HCT116 (cell line): Measurements from ENCODE around the gene MYO16. TPM values are rescaled to one million over a fixed set of nuclear protein-coding genes. Genes with fewer than 3 reads are reported as not detected.

Experiments used
- ATAC-seq: fragments of 200-7000 bp; cut with Tn5 transposase; 2 replicates; pipeline ENCODE4 v1.9.1; 2020; ENCODE audit warnings: mild to moderate bottlenecking, moderate library complexity
- BruUV-seq: library from RNA; stranded (reverse); fragments of 400-500 nt; replicated peaks from 2 replicates; lab custom pipeline; 2021; lab: Mats Ljungman, UMichigan
- CTCF ChIA-PET: fragments of 300-600 bp; sonication (Branson Sonifier 250); formaldehyde crosslinking; loops from one replicate; lab custom pipeline; 2021; ENCODE audit warnings: antibody characterized with exemption; lab: Charles Lee
- POLR2A ChIA-PET: fragments of 300-600, 350-600 bp; sonication (Branson Sonifier 250); formaldehyde crosslinking; loops from one replicate; lab custom pipeline; 2021; ENCODE audit warnings: antibody characterized with exemption; lab: Charles Lee
- RAD21 ChIA-PET, 2 experiments: fragments of 300-600 bp; sonication (Branson Sonifier 250); formaldehyde crosslinking; loops; one replicate each; lab custom pipeline; 2023; ENCODE audit warnings: low total read pairs in 2 of 2; ENCODE audit not compliant: uncharacterized antibody in 2 of 2, unreplicated experiment in 2 of 2, low non-redundant PET in 1 of 2; lab: Charles Lee
- DNase-seq: peaks from one replicate; pipeline ENCODE4 v3.0.0-alpha.2; 2010; ENCODE audit warnings: low read depth, low spot score
- H2AFZ ChIP-seq: fragments of 200-600 bp; shearing (Covaris generic), sonication (generic); 2 replicates; pipeline ENCODE4 v1.6.1; 2017; ENCODE audit warnings: low read depth, mixed run types, mixed read lengths, antibody characterized with exemption, low read length; ENCODE audit not compliant: poor library complexity, severe bottlenecking
- H3K27ac ChIP-seq: 2 replicates; pipeline ENCODE4 v1.5.1; 2012; ENCODE audit warnings: low read depth, low read length
- H3K27me3 ChIP-seq: fragments of 200-600 bp; sonication (generic); 2 replicates; pipeline ENCODE4 v1.6.1; 2016; ENCODE audit warnings: mixed run types, low read length, mixed read lengths; ENCODE audit not compliant: insufficient read depth
- H3K36me3 ChIP-seq, 2 experiments: fragments of 200-500 bp in 1 of 2; fragments of 200-600 bp in 1 of 2; sonication (Bioruptor generic) in 1 of 2; sonication (generic) in 1 of 2; 2 replicates each; pipeline versions ENCODE4 v1.5.1 to v1.6.1; 2014 to 2016; ENCODE audit warnings: low read length in 2 of 2, inconsistent platforms in 1 of 2, mixed read lengths in 1 of 2, mixed run types in 1 of 2; ENCODE audit not compliant: insufficient read depth in 2 of 2, control insufficient read depth in 1 of 2
- H3K4me1 ChIP-seq, 2 experiments: fragments of 200-600 bp in 1 of 2; sonication (generic) in 1 of 2; 2 replicates each; pipeline versions ENCODE4 v1.5.1 to v1.6.1; 2012 to 2017; ENCODE audit warnings: low read length in 2 of 2, inconsistent platforms in 1 of 2, mild to moderate bottlenecking in 1 of 2, mixed read lengths in 1 of 2, mixed run types in 1 of 2, moderate library complexity in 1 of 2; ENCODE audit not compliant: insufficient read depth in 2 of 2, control insufficient read depth in 1 of 2
- H3K4me2 ChIP-seq: fragments of 200-600 bp; sonication (generic); 2 replicates; pipeline ENCODE4 v1.6.1; 2017; ENCODE audit warnings: mixed run types, low read length, mixed read lengths
- H3K4me3 ChIP-seq, 2 experiments: fragments of 200-600 bp in 1 of 2; sonication (generic) in 1 of 2; replicated peaks in 1 of 2; 2 replicates each; pipeline ENCODE4 v1.5.1; 2011 to 2016; ENCODE audit warnings: low read length in 2 of 2, control low read depth in 1 of 2, low read depth in 1 of 2, mild to moderate bottlenecking in 1 of 2, mixed read lengths in 1 of 2, mixed run types in 1 of 2
- H3K79me2 ChIP-seq: fragments of 200-600 bp; sonication (generic); 2 replicates; pipeline ENCODE4 v1.6.1; 2017; ENCODE audit warnings: mild to moderate bottlenecking, mixed run types, low read length, moderate library complexity, mixed read lengths; ENCODE audit not compliant: insufficient read depth
- H3K9ac ChIP-seq: fragments of 200-600 bp; sonication (generic); 2 replicates; pipeline ENCODE4 v1.6.1; 2016; ENCODE audit warnings: low read length, mixed read lengths
- H3K9me2 ChIP-seq: fragments of 200-600 bp; sonication (generic), shearing (Covaris generic); 2 replicates; pipeline ENCODE4 v1.6.1; 2017; ENCODE audit warnings: mixed run types, mild to moderate bottlenecking, moderate library complexity; ENCODE audit not compliant: insufficient read depth
- H3K9me3 ChIP-seq, 2 experiments: fragments of 200-500 bp in 1 of 2; fragments of 200-600 bp in 1 of 2; sonication (Bioruptor generic) in 1 of 2; sonication (generic) in 1 of 2; 2 replicates each; pipeline ENCODE4 v1.6.1; 2014 to 2017; ENCODE audit warnings: low read length in 2 of 2, mixed read lengths in 2 of 2, inconsistent platforms in 1 of 2, low read depth in 1 of 2, mild to moderate bottlenecking in 1 of 2, mixed run types in 1 of 2, moderate library complexity in 1 of 2; ENCODE audit not compliant: control insufficient read depth in 1 of 2, insufficient read depth in 1 of 2
- H4K20me1 ChIP-seq: fragments of 200-600 bp; sonication (generic), shearing (Covaris generic); 2 replicates; pipeline ENCODE4 v1.6.1; 2017; ENCODE audit warnings: mixed run types, mild to moderate bottlenecking, moderate library complexity; ENCODE audit not compliant: insufficient read depth
- CEBPB ChIP-seq: IDR thresholded peaks from 2 replicates; pipeline ENCODE4 v1.6.1; 2012; ENCODE audit warnings: low read depth
- ELF1 ChIP-seq: IDR thresholded peaks from 2 replicates; pipeline ENCODE4 v1.6.1; 2012; ENCODE audit warnings: low read depth, borderline replicate concordance
- EZH2 ChIP-seq: fragments of 200-600 bp; sonication (generic); IDR thresholded peaks from 2 replicates; pipeline ENCODE4 v1.6.1; 2017; ENCODE audit warnings: antibody characterized with exemption, mixed run types
- FOSL1 ChIP-seq: IDR thresholded peaks from 2 replicates; pipeline ENCODE4 v1.6.1; 2012; ENCODE audit warnings: low read depth
- JUND ChIP-seq: IDR thresholded peaks from 2 replicates; pipeline ENCODE4 v1.6.1; 2012
- MAX ChIP-seq: IDR thresholded peaks from 2 replicates; pipeline ENCODE4 v1.6.1; 2012
- POLR2A ChIP-seq: IDR thresholded peaks from 2 replicates; pipeline ENCODE4 v1.7.0; 2011; ENCODE audit warnings: borderline replicate concordance; ENCODE audit not compliant: insufficient read depth, insufficient read length; ENCODE audit errors: extremely low read depth
- SIN3A ChIP-seq: IDR thresholded peaks from 2 replicates; pipeline ENCODE4 v1.6.1; 2012; ENCODE audit warnings: low read depth
- SP1 ChIP-seq: IDR thresholded peaks from 2 replicates; pipeline ENCODE4 v1.6.1; 2012; ENCODE audit warnings: low read depth
- SRF ChIP-seq: IDR thresholded peaks from 2 replicates; pipeline ENCODE4 v1.6.1; 2012; ENCODE audit warnings: low read depth
- YY1 ChIP-seq: IDR thresholded peaks from 2 replicates; pipeline ENCODE4 v1.6.1; 2011; ENCODE audit warnings: low read length, low read depth, moderate library complexity, mild to moderate bottlenecking; ENCODE audit not compliant: insufficient replicate concordance; ENCODE audit errors: extremely low read depth
- ZFX ChIP-seq: fragments of 450-650 bp; IDR thresholded peaks from 2 replicates; pipeline ENCODE4 v1.6.1; 2017
- ZNF274 ChIP-seq: fragments of 200-500 bp; sonication (Bioruptor generic); IDR thresholded peaks from 2 replicates; pipeline ENCODE4 v1.6.1; 2014; ENCODE audit warnings: mild to moderate bottlenecking, low read depth, low read length, inconsistent platforms
- intact Hi-C: fragments of 100-400 bp; cut with micrococcal nuclease; formaldehyde crosslinking; loops from 2 replicates; pipeline ENCODE4 v1.10.0; 2022
- total RNA-seq: library from RNA; stranded (reverse); gene quantifications from one replicate; pipeline ENCODE4 v1.2.1, GENCODE V29; 2021; ENCODE audit not compliant: unreplicated experiment
- TF ChIP-seq, protein P1 (sequence below): IDR thresholded peaks from 2 replicates; pipeline ENCODE4 v1.6.1; 2011; ENCODE audit warnings: mild to moderate bottlenecking, low read length, moderate library complexity; ENCODE audit not compliant: insufficient replicate concordance; ENCODE audit errors: extremely low read depth

The MYO16 gene
- total RNA-seq, 1 experiment from 2014 or later = 0.07 TPM

DNA sequence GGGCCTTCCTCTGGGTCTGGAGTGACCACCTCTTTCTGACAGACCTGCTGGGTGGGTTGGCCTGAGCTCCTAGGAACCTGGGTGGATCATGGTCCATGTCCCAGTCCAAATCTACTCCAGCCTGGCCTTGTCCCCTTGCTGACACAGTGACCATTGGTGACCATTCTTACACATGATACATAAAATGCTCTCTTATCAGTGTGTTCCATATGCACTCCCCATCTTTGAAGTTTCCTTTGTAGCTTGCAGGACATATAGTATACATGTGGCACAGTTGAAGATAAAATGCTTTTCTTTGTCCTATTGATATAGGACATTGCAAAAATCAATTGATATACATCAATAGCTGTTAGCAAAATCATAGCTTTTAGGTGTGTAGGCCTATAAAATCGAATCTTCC, 291.8 kb downstream of the MYO16 start:
- H3K36me3 ChIP-seq = no peaks in the 10 kb centered on the region
- intact Hi-C loops = no loop called here
- CTCF ChIA-PET = no interaction called here
- RAD21 ChIA-PET = no interaction called here
- ATAC-seq (no peak), DNase-seq (no peak)
- no peak overlapping the region for H3K27ac ChIP-seq
- H2AFZ ChIP-seq = no peak overlapping the region
- H3K9ac ChIP-seq = no peak overlapping the region
- no peak for TF ChIP-seq JUND
- no peak for TF ChIP-seq ZNF274
- TF ChIP-seq CEBPB = no peak
- TF ChIP-seq YY1 = no peak
- no peak for TF ChIP-seq ZFX
- no peak for TF ChIP-seq POLR2A
- no peak for TF ChIP-seq ELF1
- TF ChIP-seq MAX = no peak
- no peak for TF ChIP-seq SIN3A
- TF ChIP-seq, protein P1, sequence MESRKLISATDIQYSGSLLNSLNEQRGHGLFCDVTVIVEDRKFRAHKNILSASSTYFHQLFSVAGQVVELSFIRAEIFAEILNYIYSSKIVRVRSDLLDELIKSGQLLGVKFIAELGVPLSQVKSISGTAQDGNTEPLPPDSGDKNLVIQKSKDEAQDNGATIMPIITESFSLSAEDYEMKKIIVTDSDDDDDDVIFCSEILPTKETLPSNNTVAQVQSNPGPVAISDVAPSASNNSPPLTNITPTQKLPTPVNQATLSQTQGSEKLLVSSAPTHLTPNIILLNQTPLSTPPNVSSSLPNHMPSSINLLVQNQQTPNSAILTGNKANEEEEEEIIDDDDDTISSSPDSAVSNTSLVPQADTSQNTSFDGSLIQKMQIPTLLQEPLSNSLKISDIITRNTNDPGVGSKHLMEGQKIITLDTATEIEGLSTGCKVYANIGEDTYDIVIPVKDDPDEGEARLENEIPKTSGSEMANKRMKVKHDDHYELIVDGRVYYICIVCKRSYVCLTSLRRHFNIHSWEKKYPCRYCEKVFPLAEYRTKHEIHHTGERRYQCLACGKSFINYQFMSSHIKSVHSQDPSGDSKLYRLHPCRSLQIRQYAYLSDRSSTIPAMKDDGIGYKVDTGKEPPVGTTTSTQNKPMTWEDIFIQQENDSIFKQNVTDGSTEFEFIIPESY = no peak
- TF ChIP-seq SRF = no peak
- no peak for TF ChIP-seq FOSL1
- TF ChIP-seq SP1 = no peak
- TF ChIP-seq EZH2 = no peak
- no peaks in the 10 kb centered on the region for H3K27me3 ChIP-seq
- no peaks in the 10 kb centered on the region for H3K9me3 ChIP-seq
- POLR2A ChIA-PET = no interaction called here
- H3K9me2 ChIP-seq = no peaks in the 10 kb centered on the region
- no peak overlapping the region for H3K4me3 ChIP-seq
- no peaks in the 10 kb centered on the region for H3K79me2 ChIP-seq
- H3K4me1 ChIP-seq = peaks cover 15 to 20% of the 10 kb centered on the region in 2 experiments; a peak in 3 of 4 replicates
- BruUV-seq = no TSS peak
- no peak overlapping the region for H3K4me2 ChIP-seq
- no peaks in the 10 kb centered on the region for H4K20me1 ChIP-seq
